ENCODE measurements around the gene OPA3.

Gene OPA3

DNA sequence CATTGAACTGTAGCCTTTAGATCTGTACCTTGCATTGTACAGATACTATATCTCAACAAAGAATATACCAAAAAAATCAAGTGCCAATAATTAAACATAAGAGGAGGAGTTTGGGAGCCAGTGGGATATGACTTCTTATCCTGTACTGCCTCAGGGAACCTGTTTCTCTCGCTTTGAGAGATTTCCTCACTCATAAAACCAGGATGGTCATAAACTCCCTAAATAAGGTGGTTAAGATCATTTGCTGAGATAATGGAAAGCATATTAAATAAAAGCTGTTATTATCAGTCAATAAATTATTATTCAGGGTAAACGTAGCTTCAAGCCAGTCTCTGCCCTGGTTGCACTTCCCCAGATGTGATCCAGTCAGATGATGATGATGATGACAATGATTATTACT lies 17.0 kb downstream of the OPA3 start:
- H3K27ac Mint-ChIP-seq, result no peak overlapping the region
- no peak overlapping the region for H3K4me3 Mint-ChIP-seq
- H3K36me3 Mint-ChIP-seq (ENCODE audit: low read depth), result no peaks in the 10 kb centered on the region
- DNase-seq (ENCODE audit: low spot score), result no peak
- no peaks in the 10 kb centered on the region for H3K27me3 Mint-ChIP-seq (ENCODE audit: low read depth)
- H3K9me3 Mint-ChIP-seq, result no peaks in the 10 kb centered on the region
- H3K4me1 Mint-ChIP-seq (ENCODE audit: low read depth), result peaks cover 10% of the 10 kb centered on the region

DNA sequence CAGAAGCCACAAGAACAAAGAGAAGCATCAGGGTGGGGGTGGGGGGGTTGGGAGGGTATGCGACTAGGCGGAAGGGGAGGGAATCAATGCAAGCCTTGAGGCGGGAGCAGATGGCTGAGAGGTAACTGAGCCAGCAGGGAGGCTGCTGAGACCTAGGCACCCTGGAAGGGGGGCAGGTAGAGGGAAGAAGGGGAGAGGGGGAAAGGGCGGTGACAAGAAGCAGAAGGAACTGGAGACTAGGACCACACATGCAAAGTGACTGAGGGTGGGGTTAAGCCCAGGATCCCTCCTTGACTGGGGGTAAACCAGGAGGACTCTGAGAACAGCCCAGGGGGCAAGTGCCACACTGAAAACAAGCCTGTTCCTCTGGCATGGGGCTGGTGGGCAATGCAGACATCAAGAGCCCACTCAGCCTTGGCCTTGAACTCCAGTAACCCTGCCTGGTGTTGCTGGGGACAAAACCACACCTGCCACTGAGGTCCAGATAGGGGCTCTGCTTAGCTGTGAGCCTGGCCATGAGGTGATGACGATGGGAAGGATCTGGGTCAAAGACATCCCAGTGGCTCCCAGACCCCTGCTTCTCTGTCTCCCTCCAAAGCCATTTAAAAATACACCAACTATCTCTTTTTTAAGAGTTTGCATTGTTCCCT lies 20.3 kb downstream of the OPA3 start:
- peaks cover 2% of the 10 kb centered on the region for H3K36me3 Mint-ChIP-seq (ENCODE audit: low read depth)
- no peak overlapping the region for H3K4me3 Mint-ChIP-seq
- H3K4me1 Mint-ChIP-seq (ENCODE audit: low read depth), result peaks cover 7% of the 10 kb centered on the region
- DNase-seq (ENCODE audit: low spot score), result no peak
- no peak overlapping the region for H3K27ac Mint-ChIP-seq
- no peaks in the 10 kb centered on the region for H3K9me3 Mint-ChIP-seq
- no peaks in the 10 kb centered on the region for H3K27me3 Mint-ChIP-seq (ENCODE audit: low read depth)

DNA sequence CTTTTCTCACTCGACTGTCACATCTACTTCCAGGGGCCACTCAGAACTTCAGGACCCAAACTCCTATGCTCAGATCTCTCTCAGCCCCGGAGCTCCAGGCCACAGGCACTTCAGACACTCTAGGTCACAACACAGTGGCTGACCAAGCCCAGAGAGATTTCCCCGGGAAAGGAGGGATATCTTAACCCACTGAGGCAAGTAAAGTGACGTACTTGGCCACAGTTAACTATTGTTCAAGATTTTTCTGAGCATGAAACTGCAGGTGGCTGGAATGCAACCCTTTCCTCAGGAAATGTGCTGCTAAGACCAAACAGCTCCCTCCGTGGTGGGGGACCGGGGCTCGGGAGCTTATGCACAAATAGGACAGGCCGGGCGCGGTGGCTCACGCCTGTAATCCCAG lies 23.9 kb downstream of the OPA3 start:
- DNase-seq (ENCODE audit: low spot score), result no peak
- H3K27me3 Mint-ChIP-seq (ENCODE audit: low read depth), result no peaks in the 10 kb centered on the region
- no peak overlapping the region for H3K27ac Mint-ChIP-seq
- peaks cover 2% of the 10 kb centered on the region for H3K36me3 Mint-ChIP-seq (ENCODE audit: low read depth)
- no peaks in the 10 kb centered on the region for H3K9me3 Mint-ChIP-seq
- peaks cover 10% of the 10 kb centered on the region for H3K4me1 Mint-ChIP-seq (ENCODE audit: low read depth)
- no peak overlapping the region for H3K4me3 Mint-ChIP-seq

GRCh38 chr19:45560038-45560437 lies 24.6 kb downstream of the OPA3 start:
- peaks cover 10% of the 10 kb centered on the region for H3K4me1 Mint-ChIP-seq (ENCODE audit: low read depth)
- no peaks in the 10 kb centered on the region for H3K9me3 Mint-ChIP-seq
- no peak overlapping the region for H3K4me3 Mint-ChIP-seq

GRCh38 chr19:45558399-45558878 lies 26.2 kb downstream of the OPA3 start:
- H3K9me3 Mint-ChIP-seq, result no peaks in the 10 kb centered on the region
- peaks cover 2% of the 10 kb centered on the region for H3K36me3 Mint-ChIP-seq (ENCODE audit: low read depth)
- H3K27ac Mint-ChIP-seq, result peak overlapping the region; percentile 27
- H3K4me1 Mint-ChIP-seq (ENCODE audit: low read depth), result peaks cover 10% of the 10 kb centered on the region
- no peaks in the 10 kb centered on the region for H3K27me3 Mint-ChIP-seq (ENCODE audit: low read depth)
- H3K4me3 Mint-ChIP-seq, result no peak overlapping the region
- peak; percentile 59 for DNase-seq (ENCODE audit: low spot score)

More at GRCh38 chr19:45560038-45560437, 24.6 kb downstream of the OPA3 start:
- Mint-ChIP-seq H3K27me3 (ENCODE audit: low read depth) (no peaks in the 10 kb centered on the region), H3K27ac (no peak overlapping the region), H3K36me3 (ENCODE audit: low read depth) (peaks cover 2% of the 10 kb centered on the region)
- no peak for DNase-seq (ENCODE audit: low spot score)

- no peak overlapping the region for H3K27ac Mint-ChIP-seq
Measured at GRCh38 chr19:45556835-45557234, 27.8 kb downstream of the OPA3 start.

GRCh38 chr19:45554481-45554880 lies 30.1 kb downstream of the OPA3 start:
- Mint-ChIP-seq H3K4me1 (ENCODE audit: low read depth) (peaks cover 4% of the 10 kb centered on the region), H3K27ac (no peak overlapping the region), H3K9me3 (no peaks in the 10 kb centered on the region), H3K4me3 (no peak overlapping the region), H3K27me3 (ENCODE audit: low read depth) (no peaks in the 10 kb centered on the region), H3K36me3 (ENCODE audit: low read depth) (peaks cover 2% of the 10 kb centered on the region)
- no peak for DNase-seq (ENCODE audit: low spot score)

More at GRCh38 chr19:45556835-45557234, 27.8 kb downstream of the OPA3 start:
- Mint-ChIP-seq H3K9me3 (no peaks in the 10 kb centered on the region), H3K27me3 (ENCODE audit: low read depth) (no peaks in the 10 kb centered on the region), H3K4me1 (ENCODE audit: low read depth) (peaks cover 6% of the 10 kb centered on the region), H3K36me3 (ENCODE audit: low read depth) (peaks cover 2% of the 10 kb centered on the region), H3K4me3 (no peak overlapping the region)
- DNase-seq (ENCODE audit: low spot score), result no peak

- no peak for DNase-seq (ENCODE audit: low spot score)
- Mint-ChIP-seq H3K36me3 (ENCODE audit: low read depth) (peaks cover 2% of the 10 kb centered on the region), H3K9me3 (no peaks in the 10 kb centered on the region)
Measured at GRCh38 chr19:45553464-45553863, 31.1 kb downstream of the OPA3 start.

GRCh38 chr19:45547965-45548609 lies 36.5 kb downstream of the OPA3 start:
- no peaks in the 10 kb centered on the region for H3K27me3 Mint-ChIP-seq (ENCODE audit: low read depth)
- H3K36me3 Mint-ChIP-seq (ENCODE audit: low read depth), result peaks cover 2% of the 10 kb centered on the region
- DNase-seq (ENCODE audit: low spot score), result no peak
- peaks cover 5% of the 10 kb centered on the region for H3K4me1 Mint-ChIP-seq (ENCODE audit: low read depth)
- no peaks in the 10 kb centered on the region for H3K9me3 Mint-ChIP-seq
- H3K27ac Mint-ChIP-seq, result no peak overlapping the region
- H3K4me3 Mint-ChIP-seq, result no peak overlapping the region

More at GRCh38 chr19:45553464-45553863, 31.1 kb downstream of the OPA3 start:
- Mint-ChIP-seq H3K4me1 (ENCODE audit: low read depth) (peaks cover 4% of the 10 kb centered on the region), H3K4me3 (no peak overlapping the region), H3K27me3 (ENCODE audit: low read depth) (no peaks in the 10 kb centered on the region), H3K27ac (no peak overlapping the region)

DNA sequence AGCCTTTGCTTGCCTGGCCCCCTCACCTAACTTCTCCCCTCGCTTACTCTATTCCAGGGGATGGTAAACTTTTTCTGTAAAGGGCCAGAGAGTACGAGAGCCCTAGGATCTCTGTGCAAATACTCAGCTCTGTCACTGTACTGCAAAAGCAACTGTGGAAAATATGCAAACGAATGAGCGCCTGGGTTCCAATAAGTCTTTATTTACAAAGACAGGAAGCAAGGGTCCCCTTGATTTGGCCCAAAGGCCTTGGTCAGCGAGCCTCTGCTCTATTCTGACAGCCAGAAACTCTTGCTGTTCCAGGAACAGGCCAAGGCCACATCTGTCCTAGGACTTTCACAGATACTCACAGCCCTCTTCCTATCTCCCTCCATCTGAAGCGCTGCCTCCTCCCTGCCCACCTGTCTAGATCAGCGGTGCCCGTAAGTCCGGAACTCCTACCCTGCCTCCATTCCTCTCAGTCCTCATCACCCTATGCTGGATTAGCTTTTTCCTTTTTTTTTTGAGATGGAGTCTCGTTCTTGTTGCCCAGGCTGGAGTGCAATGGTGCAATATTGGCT lies 37.3 kb downstream of the OPA3 start:
- Mint-ChIP-seq H3K4me3 (no peak overlapping the region), H3K27ac (no peak overlapping the region), H3K9me3 (no peaks in the 10 kb centered on the region), H3K36me3 (ENCODE audit: low read depth) (peaks cover 2% of the 10 kb centered on the region), H3K4me1 (ENCODE audit: low read depth) (peaks cover 5% of the 10 kb centered on the region), H3K27me3 (ENCODE audit: low read depth) (no peaks in the 10 kb centered on the region)
- no peak for DNase-seq (ENCODE audit: low spot score)

DNA sequence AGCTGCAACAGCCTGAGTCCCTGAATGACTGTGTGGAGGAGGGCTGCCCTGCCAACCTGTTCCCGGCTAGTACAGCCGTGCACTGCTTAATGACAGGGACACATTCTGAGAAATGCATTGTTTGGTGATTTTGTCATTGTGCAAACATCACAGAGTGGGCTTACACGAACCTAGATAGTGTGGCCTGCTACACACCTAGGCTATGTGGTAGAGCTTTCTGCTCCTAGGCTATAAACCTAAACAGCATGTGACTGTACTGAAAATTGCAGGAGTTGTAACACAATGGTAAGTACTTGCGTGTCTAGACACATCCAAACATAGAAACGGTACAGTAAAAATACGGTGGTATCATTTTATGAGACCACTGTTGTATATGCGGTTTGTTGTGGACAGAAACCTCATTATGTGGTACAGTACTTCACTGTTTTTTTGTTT lies 42.4 kb downstream of the OPA3 start:
- Mint-ChIP-seq H3K4me1 (ENCODE audit: low read depth) (peaks cover 5% of the 10 kb centered on the region), H3K9me3 (peaks cover 9% of the 10 kb centered on the region), H3K4me3 (no peak overlapping the region), H3K36me3 (ENCODE audit: low read depth) (peaks cover 4% of the 10 kb centered on the region), H3K27ac (no peak overlapping the region), H3K27me3 (ENCODE audit: low read depth) (no peaks in the 10 kb centered on the region)
- no peak for DNase-seq (ENCODE audit: low spot score)

GRCh38 chr19:45539459-45539858 lies 45.1 kb downstream of the OPA3 start:
- Mint-ChIP-seq H3K36me3 (ENCODE audit: low read depth) (peaks cover 4% of the 10 kb centered on the region), H3K27ac (no peak overlapping the region), H3K27me3 (ENCODE audit: low read depth) (no peaks in the 10 kb centered on the region), H3K4me3 (no peak overlapping the region), H3K4me1 (ENCODE audit: low read depth) (peaks cover 5% of the 10 kb centered on the region), H3K9me3 (peaks cover 9% of the 10 kb centered on the region)
- DNase-seq (ENCODE audit: low spot score), result no peak

GRCh38 chr19:45531349-45531748 lies 53.3 kb downstream of the OPA3 start:
- Mint-ChIP-seq H3K27me3 (ENCODE audit: low read depth) (no peaks in the 10 kb centered on the region), H3K27ac (no peak overlapping the region), H3K36me3 (ENCODE audit: low read depth) (peaks cover 22% of the 10 kb centered on the region), H3K9me3 (peaks cover 9% of the 10 kb centered on the region), H3K4me3 (no peak overlapping the region), H3K4me1 (ENCODE audit: low read depth) (peaks cover 6% of the 10 kb centered on the region)
- no peak for DNase-seq (ENCODE audit: low spot score)

DNA sequence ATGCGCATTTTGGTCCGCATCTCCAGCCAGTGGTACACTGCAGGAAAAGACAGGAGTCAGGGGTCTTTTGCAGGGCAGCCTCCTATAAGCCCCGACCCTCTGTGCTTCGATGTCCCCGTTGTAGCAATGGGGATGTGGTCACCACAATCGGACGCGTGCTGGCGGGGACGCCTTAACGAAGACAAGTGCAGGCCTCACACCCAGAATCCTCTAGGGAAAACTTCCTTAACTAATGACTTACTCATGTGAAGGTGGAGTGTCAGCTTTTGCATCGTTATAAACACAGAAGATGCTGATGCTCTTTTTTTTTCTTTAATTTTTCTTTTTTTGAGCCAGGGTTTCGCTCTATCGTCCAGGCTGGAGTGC lies 55.2 kb downstream of the OPA3 start:
- no peaks in the 10 kb centered on the region for H3K27me3 Mint-ChIP-seq (ENCODE audit: low read depth)
- H3K9me3 Mint-ChIP-seq, result peaks cover 9% of the 10 kb centered on the region
- H3K4me3 Mint-ChIP-seq, result no peak overlapping the region
- H3K36me3 Mint-ChIP-seq (ENCODE audit: low read depth), result peaks cover 30% of the 10 kb centered on the region
- no peak for DNase-seq (ENCODE audit: low spot score)
- peaks cover 6% of the 10 kb centered on the region for H3K4me1 Mint-ChIP-seq (ENCODE audit: low read depth)
- H3K27ac Mint-ChIP-seq, result no peak overlapping the region

All from T-helper 2 cell treated with Interferon-gamma antibody and Interleukin-4, amounts not matched to agents 5 μg/mL and 100 μg/mL, for 36 hours (primary cell).